ENCODE measurements around the gene ZNF845. TPM values are rescaled to one million over a fixed set of nuclear protein-coding genes. Genes with fewer than 3 reads are reported as not detected.

The ZNF845 gene
- total RNA-seq (9.2 TPM), polyA plus RNA-seq (ENCODE audit: insufficient read depth, low read depth, low replicate concordance) (1.9 TPM)
- long read RNA-seq, donor 1: 0 reads
- long read RNA-seq, donor 2, full-length matches to known transcripts: 1 of 1 reads
- long read RNA-seq, donor 2, partial matches to known transcripts: 0 of 1 reads
- long read RNA-seq, donor 2, other reads (novel, unspliced or antisense): 0 of 1 reads
- long read RNA-seq, donor 3, full-length matches to known transcripts: 1 of 63 reads
- long read RNA-seq, donor 3, partial matches to known transcripts: 62 of 63 reads
- long read RNA-seq, donor 3, other reads (novel, unspliced or antisense): 0 of 63 reads
- long read RNA-seq, donor 4: 0 reads
- long read RNA-seq, donor 5: 0 reads
- long read RNA-seq, donor 6: 0 reads
- long read RNA-seq, donor 7, full-length matches to known transcripts: 7 of 8 reads
- long read RNA-seq, donor 7, partial matches to known transcripts: 0 of 8 reads
- long read RNA-seq, donor 7, other reads (novel, unspliced or antisense): 1 of 8 reads
- long read RNA-seq, donor 8: 0 reads
- long read RNA-seq, donor 9: 0 reads
- long read RNA-seq, donor 10, partial matches to known transcripts: 5 of 5 reads
- long read RNA-seq, donor 10, other reads (novel, unspliced or antisense): 0 of 5 reads

DNA sequence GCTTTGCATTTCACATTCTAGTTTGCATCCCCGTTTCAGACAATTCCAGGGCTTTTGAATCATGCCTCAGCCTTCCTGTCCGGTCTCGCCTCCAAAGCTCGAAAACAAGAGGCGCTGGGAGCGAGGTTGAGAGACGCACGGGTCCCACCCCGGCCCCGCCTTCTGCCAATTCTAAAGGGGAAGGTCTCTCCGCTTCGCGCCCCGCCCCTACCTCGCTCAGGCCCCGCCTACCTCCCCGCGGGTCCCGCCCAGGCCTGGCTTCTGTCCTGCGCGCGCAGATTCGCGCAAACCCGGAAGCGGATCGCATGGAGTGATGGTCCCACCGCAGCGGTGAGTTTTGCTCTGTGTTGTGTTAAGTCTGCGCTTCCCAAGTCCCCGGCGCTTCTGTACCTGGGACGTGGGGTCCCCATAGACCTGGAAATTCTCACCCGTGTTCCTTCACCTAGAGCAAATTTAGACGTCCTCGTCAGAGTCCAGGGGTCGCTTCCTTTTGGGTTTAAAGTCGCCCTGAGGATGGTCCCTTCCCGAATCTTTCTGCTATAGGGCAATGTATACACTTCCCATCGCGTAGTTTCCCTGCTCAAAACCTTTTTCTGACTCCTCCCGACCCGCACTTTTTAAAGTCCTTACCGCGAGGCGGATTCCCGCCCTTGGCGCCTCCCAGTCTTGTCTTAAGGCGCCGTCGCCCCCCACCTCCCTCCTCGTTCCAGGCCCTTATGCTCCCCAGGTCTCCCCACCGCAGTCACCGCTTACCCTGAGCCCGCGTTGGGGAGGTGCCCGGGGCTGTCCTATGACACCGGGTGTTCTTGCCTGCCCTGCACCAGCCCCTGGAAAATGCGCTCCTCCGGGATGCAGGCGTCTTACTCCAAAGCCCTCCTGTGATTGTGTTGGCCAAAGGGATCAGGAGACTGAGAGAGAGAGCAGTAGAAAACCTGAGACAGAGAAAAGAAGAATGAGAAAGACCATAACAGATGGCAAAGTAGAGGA, at the start of gene ZNF845:
ZNF845 (plus strand) TSS at position 287 of the 987 bp plus-strand sequence. CDS start 7,559 bp downstream, outside the sequence.
- H3K9ac ChIP-seq (ENCODE audit: low read length in 3 of 3): peak within 1 kb of the TSS; percentile 58 to 89 (median 83)
- peak; percentile 92 for FAIRE-seq
- intact Hi-C loops (cut with DNase I): no loop called here

DNA sequence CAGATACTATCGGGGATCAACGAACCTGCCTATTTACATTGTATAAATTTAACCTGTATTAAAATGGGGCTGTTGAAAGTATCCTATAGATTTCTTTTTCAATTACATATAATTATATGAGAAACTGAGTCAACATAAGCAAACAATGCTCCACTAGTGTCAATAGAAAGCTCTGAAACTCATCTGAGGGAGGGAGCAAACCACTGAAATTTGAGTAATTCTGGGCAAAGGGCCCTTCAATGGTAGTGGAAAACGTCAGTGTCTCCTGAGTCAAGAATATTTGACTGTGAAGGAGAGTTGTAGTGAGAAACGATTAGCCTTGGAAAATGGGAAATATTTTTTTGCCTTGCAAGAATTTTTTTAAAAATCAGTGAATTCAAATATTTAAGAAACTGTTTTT, 48.5 kb upstream of the ZNF845 start:
- no peak overlapping the region for H3K27ac ChIP-seq (ENCODE audit: low read depth in 2 of 2, low read length in 2 of 2)
- TF ChIP-seq, protein P1, sequence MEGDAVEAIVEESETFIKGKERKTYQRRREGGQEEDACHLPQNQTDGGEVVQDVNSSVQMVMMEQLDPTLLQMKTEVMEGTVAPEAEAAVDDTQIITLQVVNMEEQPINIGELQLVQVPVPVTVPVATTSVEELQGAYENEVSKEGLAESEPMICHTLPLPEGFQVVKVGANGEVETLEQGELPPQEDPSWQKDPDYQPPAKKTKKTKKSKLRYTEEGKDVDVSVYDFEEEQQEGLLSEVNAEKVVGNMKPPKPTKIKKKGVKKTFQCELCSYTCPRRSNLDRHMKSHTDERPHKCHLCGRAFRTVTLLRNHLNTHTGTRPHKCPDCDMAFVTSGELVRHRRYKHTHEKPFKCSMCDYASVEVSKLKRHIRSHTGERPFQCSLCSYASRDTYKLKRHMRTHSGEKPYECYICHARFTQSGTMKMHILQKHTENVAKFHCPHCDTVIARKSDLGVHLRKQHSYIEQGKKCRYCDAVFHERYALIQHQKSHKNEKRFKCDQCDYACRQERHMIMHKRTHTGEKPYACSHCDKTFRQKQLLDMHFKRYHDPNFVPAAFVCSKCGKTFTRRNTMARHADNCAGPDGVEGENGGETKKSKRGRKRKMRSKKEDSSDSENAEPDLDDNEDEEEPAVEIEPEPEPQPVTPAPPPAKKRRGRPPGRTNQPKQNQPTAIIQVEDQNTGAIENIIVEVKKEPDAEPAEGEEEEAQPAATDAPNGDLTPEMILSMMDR (IDR thresholded peaks at IDR 0.05; ENCODE audit: borderline replicate concordance, extremely low read depth, insufficient read depth): no peak
- DNase-seq (peak in 1 of 5 donors; percentile 4), FAIRE-seq (no peak)
- no peaks in the 10 kb centered on the region for H3K9me3 ChIP-seq (ENCODE audit: control insufficient read depth in 2 of 3, insufficient read depth in 1 of 3, low read length in 3 of 3)
- H3K27me3 ChIP-seq (ENCODE audit: control insufficient read depth, insufficient read depth, low read length): no peaks in the 10 kb centered on the region
- H3K9ac ChIP-seq (ENCODE audit: low read length in 3 of 3): no peak overlapping the region
- H3K36me3 ChIP-seq (ENCODE audit: control insufficient read depth in 2 of 3, insufficient read depth in 3 of 3, low read length in 3 of 3): no peaks in the 10 kb centered on the region
- intact Hi-C loops (cut with DNase I): no loop called here
- H3K4me1 ChIP-seq (ENCODE audit: control insufficient read depth in 2 of 3, insufficient read depth in 2 of 3, low read depth in 1 of 3, low read length in 3 of 3): no peaks in the 10 kb centered on the region
- no peak overlapping the region for H3K4me3 ChIP-seq (ENCODE audit: low read length in 3 of 3)

More for the DNA sequence above, at the start of gene ZNF845:
- Histone ChIP-seq H3K27me3 (ENCODE audit: control insufficient read depth, insufficient read depth, low read length) (no peaks in the 10 kb centered on the region), H3K36me3 (ENCODE audit: control insufficient read depth in 2 of 3, insufficient read depth in 3 of 3, low read length in 3 of 3) (no peaks in the 10 kb centered on the region), H3K4me1 (ENCODE audit: control insufficient read depth in 2 of 3, insufficient read depth in 2 of 3, low read depth in 1 of 3, low read length in 3 of 3) (peaks cover 0 to 2% (median 0%) of the 10 kb centered on the region in 3 donors), H3K27ac (ENCODE audit: low read depth in 2 of 2, low read length in 2 of 2) (peak within 1 kb of the TSS in 1 of 2 donors; percentile 47), H3K9me3 (ENCODE audit: control insufficient read depth in 2 of 3, insufficient read depth in 1 of 3, low read length in 3 of 3) (no peaks in the 10 kb centered on the region), H3K4me3 (ENCODE audit: low read length in 3 of 3) (peak within 1 kb of the TSS; percentile 79 to 94 (median 94))
- TF ChIP-seq, protein P1 (IDR thresholded peaks at IDR 0.05; ENCODE audit: borderline replicate concordance, extremely low read depth, insufficient read depth): no peak
- DNase-seq: peak; percentile 96 to 98 (median 97)

DNA sequence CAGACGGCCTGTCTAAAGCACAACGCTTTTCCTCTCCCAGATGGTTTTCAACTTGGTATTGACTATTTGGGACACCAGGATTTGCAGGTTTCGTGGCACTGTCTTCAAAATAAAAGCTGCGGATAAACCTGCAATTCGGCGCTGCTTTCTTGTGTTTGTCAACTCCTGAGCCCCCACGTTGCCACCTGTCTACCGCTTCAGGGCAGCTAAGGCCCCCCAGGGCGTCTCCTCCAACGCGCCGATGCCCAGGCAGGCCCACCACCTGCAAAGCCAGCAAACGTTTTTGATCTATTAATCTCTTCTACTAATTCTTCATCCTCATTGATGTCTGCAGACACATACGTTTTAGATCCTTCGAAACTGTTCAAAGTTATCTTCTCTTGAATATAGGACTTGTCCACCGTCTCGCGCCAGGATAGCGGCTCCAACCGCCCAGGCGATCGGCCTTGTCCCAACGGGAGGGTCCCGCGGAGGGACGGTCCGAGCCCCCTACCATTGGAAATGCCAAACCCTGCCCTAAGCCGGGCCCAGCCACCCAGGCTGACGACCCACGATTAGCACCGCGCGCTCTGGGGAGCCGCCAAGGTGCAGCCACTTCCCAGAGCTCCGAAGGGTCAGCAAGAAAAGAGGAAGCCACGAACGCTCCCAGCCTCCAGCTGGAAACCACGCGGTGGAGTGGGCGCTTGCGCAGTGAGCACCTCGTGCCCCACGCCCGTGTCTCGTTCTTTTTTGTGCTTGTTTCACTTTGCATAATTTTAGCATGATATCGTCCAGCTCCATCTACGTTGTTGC, 42.6 kb upstream of the ZNF845 start:
- TF ChIP-seq, protein P1 (IDR thresholded peaks at IDR 0.05; ENCODE audit: borderline replicate concordance, extremely low read depth, insufficient read depth): no peak
- H3K9me3 ChIP-seq (ENCODE audit: control insufficient read depth in 2 of 3, insufficient read depth in 1 of 3, low read length in 3 of 3): peaks cover 0 to 18% (median 5%) of the 10 kb centered on the region in 3 donors
- FAIRE-seq (no peak), DNase-seq (no peak)
- H3K27me3 ChIP-seq (ENCODE audit: control insufficient read depth, insufficient read depth, low read length): no peaks in the 10 kb centered on the region
- no peak overlapping the region for H3K27ac ChIP-seq (ENCODE audit: low read depth in 2 of 2, low read length in 2 of 2)
- no peak overlapping the region for H3K4me3 ChIP-seq (ENCODE audit: low read length in 3 of 3)
- no peak overlapping the region for H3K9ac ChIP-seq (ENCODE audit: low read length in 3 of 3)
- intact Hi-C loops (cut with DNase I): no loop called here
- no peaks in the 10 kb centered on the region for H3K4me1 ChIP-seq (ENCODE audit: control insufficient read depth in 2 of 3, insufficient read depth in 2 of 3, low read depth in 1 of 3, low read length in 3 of 3)
- no peaks in the 10 kb centered on the region for H3K36me3 ChIP-seq (ENCODE audit: control insufficient read depth in 2 of 3, insufficient read depth in 3 of 3, low read length in 3 of 3)
